ENCODE results near the gene AFF3.

The AFF3 gene

DNA sequence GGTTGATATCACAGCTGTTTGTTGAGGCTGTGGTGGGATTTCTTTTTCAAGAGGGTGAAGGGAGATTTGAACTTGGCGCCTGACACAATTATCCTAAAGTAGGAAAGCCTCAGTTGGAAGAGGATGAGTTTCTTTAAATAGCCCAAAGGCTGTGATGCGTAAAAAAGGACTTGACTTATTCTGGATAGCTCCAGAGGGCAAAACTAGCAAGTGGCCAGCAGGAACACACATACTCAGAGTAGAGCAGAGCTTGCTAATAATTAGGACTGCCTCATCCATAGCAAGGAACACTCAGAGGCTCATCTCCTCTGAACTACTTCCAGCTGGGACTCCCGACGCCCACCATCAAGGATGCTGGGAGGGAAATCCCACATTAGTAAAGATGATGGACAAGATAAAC is 74.0 kb downstream of the AFF3 start:
- no peak for DNase-seq (ENCODE audit: low read depth)

DNA sequence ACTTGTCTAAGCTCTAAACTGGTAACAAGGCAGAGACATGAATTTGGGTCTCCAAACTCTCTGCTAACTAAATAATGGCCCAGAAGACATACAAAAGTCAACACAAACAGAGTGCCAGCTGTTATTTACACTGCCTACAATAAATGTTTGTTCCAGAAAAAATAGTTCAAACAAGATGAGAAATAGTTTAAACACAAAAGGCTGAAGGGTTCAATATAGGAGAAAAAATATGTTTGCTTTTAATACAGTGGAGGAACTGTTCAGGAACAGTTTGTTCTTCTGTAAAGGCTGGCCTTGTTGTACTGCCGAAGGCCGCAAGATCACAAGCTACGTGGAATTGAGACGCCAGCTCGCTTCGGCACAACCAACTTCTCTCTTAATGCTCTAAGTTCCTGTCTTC is 74.6 kb downstream of the AFF3 start:
- DNase-seq (ENCODE audit: low read depth) = no peak

DNA sequence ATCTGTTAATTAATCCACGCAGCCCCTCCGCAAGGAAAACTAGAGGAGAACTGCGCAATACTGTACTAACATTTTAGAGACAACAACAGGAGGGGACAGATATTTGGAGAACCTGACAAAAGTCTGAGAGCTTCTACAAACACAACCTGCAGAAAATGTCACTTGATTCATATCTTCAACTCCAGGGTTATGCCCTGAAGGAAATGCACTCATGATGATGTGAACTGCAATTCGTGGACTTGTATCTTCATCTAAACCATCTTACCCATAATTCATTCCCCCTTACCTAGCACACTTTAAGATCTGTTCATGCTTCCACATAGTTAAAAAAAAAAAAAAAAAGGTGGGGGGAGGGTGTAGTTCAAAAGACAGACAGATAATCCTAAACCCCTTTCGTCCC is 75.5 kb downstream of the AFF3 start:
- no peak for DNase-seq (ENCODE audit: low read depth)

DNA sequence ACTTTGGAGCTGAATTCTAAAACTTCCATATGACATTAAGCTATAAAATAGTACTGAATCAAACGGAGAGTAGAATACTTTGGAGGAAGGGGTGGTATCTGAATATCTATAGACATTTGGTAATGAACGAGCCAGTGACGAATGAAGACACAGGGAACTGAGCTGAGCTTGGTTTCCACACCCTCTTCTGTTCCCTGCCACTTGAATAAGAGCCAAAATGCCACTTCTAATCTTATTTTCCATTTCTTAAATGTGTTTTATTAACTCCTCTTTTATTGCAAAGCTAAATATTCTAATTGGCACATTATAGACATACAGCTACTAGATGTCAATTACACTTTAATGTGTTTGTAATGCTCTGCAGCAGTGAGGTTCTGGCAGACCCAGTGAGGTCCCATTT is 76.1 kb downstream of the AFF3 start:
- DNase-seq (ENCODE audit: low read depth) = no peak

DNA sequence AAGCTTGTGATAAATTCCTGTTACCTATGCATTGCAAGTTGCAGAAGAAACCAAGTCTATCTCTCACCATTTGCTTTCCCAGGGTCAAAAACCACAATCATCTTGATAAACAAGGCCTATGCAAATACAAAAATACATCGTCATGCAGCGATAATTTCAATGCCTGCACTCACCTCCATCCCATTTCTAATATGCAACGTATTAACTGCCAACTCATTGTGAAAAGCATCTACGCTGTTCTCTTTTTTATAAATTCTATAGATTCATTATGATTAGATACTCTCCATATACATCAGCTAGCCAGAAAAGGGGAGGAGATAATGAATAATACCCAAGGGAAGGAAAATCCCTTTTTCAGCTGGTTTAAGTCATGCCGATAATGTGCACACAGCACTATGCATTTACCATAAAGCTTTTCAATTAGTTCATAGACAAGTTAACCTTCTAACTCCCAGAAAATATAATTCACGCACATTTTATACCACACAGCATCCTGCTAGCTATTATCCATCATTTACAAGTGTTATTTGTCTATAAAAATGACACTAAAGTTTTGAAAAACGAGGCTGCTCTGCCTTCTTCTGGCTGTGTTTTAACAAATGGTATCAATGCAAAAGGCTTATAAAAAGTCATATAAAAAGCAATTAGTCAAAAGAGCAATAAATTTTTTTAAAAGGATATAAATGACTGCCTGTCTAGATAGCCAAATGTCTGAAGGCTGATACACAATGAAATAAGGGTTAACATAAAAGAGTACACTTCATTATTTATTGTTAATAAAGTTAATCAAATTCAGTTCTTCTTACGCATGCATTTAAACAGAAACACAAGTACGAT is 77.6 kb downstream of the AFF3 start:
- no peak for DNase-seq (ENCODE audit: low read depth)

DNA sequence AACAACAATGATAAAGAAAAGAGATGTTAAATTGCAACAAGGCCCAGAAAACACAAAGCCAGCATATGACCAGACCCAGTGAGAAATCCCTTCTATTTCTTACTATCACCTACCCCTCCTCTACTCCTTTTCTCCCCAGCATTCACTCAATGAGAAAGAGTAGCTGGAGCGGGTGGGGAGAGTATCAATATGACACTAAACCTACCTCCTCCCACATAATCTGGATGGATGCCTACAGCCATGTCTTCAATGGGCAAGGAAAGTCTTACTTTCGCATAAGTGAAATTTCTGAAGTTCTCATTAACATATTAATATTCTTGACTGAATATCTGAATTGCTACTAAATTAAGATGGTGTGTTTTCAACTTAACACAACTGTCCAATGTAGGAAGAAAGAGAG is 78.2 kb downstream of the AFF3 start:
- DNase-seq (ENCODE audit: low read depth) = no peak

DNA sequence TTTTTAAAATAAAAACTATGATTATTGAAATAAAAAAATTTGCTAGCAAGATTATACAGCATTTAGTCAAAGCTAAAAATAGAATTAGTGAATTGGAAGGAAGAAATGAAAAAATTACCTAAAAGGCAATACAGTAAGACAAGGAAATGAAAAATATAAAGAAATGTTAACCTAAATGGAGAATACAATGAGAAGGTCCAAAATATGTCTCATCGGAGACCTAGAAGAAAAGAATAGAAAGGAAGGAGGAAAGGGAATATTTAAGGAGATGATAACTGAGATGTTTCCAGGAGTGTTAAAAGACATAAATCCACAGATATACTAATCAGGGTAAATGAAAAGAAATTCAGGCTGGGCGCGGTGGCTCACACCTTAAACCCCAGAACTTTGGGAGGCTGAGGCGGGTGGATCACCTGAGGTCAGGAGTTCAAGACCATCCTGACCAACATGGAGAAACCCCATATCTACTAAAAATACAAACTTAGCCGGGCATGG is 78.9 kb downstream of the AFF3 start:
- no peak for DNase-seq (ENCODE audit: low read depth)

DNA sequence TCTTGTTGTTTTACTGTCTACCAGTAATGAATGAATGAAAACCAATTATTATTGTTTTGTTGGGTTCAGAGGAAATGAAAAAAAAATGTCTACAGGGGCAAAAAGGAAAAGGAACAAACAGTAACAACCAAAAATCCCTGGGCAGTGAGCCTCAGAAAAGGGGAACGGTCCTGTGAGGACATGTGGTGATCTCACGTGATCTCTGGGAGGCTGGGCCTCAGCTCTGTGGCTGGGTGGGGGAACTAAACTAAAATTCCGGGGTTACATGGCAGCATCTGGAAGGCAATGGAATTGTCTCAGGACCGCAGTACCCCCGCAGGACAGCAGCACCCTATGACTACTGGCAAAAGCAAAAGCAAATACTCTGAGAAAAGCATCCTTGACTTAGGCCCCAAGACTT is 80.1 kb downstream of the AFF3 start:
- no peak for DNase-seq (ENCODE audit: low read depth)

DNA sequence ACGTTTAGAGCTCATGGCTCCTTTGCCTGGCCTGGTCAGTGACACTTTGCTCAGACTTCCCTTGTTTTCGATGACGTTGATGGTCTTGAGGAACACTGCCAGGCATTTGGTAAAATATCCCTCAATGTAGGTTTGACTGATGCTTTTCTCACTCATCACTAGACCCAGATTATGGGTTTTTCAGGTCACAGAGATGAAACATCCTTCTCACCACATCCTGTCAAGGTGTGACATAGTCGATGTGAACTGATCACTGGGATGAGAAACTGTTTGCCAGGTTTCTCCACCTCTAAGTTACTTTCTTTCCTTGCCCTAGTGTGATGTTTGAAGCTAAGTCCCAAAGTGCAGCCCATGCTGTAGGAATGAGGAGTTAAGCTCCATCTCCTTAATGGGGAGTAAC is 81.5 kb downstream of the AFF3 start:
- no peak for DNase-seq (ENCODE audit: low read depth)

DNA sequence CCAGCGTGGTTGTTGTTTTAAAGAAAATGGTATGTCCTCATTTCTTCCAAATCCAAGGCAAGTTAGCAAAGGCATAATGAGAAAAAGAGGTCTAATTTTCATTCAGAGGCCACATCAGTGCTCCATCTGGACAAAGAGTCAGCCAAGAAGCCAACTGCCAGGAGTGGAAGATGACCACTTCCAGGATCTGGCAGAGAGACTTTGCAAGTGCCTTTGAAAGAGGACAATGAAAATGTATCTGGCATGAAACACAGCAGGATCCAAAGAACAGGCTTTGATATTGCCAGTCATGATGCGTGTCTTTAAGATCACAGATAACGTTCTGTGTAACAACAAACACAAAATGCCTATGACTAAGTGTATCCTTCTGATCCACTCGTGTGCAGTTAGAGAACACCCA is 82.8 kb downstream of the AFF3 start:
- no peak for DNase-seq (ENCODE audit: low read depth)

DNA sequence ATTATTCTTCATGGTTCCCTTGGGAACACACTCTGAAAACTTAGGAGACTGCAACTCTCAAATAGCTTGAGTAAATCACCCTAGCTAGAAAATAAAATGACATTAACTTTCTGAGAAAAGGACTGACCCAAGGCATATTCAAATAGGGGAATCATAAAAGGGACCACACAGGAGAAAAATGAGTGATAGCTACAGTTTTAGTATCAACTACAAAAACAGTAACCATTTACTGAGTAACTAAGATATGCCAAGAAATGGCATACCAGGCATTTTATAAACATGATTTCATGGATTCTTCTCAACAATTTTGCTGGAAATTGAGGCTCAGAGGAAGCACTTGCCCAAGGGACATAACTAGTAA is 84.5 kb downstream of the AFF3 start:
- peak; percentile 40 for DNase-seq (ENCODE audit: low read depth)

DNA sequence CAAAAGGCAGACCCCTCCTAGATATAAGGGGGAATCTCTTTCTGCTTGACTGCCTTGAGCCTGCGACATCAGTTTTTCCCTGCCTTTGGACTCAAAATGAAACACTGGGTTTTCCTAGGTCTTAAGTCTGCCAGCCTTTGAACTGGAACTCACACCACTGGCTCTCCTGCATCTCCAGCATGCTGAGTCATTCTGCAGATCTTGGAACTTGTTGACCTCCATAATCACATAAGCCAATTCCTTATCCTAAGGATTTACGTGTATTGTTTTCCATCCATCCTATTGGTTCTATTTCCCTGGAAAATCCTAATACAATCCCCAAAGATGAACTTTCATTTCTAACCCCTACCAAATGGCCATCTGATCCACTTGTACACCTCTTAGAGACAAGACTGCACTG is 88.0 kb downstream of the AFF3 start:
- DNase-seq (ENCODE audit: low read depth) = no peak

DNA sequence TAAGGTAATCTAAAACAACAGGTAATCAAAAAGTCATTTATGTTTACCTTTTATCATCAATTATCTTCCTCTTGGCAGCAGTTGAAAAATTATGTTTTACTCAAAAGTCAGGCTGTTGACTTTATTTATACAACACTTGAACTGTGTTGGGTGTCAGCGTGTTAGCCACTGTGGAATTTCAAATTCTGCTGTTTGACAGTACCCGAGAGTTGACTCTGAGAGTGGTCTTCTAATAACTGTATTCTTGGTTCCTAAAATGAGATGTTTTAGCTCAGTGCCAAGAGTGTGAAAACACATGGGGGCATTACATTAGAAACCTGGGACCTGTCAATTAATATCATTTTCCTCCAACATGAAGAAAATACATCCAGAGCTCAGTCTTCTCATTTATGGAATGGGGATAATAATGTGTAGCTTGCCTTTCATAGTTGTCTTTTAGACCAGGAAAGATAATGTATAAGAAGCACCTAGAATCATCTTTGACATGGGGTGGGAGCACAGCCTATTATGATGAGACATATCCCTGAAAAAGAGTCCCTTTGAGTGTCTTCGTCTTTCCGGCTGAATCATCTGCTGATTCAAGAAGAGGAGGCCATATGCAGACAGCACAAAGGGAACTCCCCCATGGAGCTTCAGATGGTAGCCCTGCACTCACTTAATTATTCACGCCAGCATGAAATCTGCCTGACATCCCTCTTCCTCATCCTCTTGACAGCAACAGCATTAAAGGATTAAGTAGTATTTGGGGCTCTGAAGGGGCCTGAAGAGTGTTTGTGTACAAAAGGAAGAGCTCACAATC is 89.1 kb downstream of the AFF3 start:
- no peak for DNase-seq (ENCODE audit: low read depth)

DNA sequence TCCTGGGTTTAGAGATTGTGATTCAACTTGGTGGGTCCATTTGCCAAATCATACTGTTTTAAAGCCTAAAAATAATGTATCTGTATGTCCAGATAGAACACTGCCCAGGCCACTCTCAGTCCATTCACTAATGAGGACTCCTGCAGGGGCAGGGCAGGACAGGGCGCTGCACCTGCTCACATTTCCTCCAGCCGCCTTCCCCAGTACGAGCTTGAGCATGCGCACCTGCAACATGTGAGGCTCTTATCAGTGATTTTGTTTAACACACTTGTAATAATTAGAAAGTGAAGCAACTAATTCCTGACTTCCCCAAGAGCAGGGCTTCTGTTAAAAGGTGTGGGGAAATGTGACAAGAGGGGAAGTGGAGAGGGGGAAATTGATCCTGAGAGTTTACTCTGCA is 89.7 kb downstream of the AFF3 start:
- no peak for DNase-seq (ENCODE audit: low read depth)

DNA sequence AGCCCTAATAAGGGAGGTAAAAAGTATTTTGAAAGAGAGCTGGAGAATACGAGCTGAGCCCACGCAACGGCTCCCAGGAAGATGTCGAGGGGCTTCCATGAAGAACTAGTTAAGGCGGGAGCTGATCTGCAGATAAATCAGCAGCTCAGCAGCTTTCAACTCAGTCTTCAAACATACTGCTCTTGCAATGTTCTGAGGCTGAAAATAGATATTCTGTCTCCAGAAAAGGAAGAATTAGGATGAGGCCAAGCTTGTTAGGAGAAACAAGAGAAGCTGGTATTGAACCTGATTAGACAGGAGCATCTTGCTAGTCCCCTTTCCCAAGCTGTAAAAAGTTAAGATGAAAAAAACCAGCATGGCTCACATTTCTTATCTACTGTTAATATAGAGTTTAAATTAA is 91.1 kb downstream of the AFF3 start:
- no peak for DNase-seq (ENCODE audit: low read depth)

DNA sequence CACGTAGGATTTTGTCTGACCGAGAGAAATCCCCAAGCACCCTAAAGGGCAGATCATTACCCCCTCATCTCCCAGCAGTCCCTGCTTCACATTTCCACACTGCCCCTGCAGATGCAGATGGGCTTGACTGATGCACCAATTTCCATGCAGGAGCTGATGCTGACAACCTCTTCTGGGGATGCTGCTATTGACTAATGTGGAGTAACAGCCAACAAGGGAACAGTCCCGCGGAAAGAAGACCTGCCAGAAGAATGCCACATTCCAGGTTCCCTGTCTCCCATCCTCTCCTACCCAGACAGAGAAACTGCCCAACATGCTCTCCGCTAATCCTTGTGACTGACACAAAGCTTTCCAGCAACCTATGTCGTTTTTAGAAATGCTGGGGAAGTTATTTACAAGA is 91.7 kb downstream of the AFF3 start:
- DNase-seq (ENCODE audit: low read depth) = no peak

DNA sequence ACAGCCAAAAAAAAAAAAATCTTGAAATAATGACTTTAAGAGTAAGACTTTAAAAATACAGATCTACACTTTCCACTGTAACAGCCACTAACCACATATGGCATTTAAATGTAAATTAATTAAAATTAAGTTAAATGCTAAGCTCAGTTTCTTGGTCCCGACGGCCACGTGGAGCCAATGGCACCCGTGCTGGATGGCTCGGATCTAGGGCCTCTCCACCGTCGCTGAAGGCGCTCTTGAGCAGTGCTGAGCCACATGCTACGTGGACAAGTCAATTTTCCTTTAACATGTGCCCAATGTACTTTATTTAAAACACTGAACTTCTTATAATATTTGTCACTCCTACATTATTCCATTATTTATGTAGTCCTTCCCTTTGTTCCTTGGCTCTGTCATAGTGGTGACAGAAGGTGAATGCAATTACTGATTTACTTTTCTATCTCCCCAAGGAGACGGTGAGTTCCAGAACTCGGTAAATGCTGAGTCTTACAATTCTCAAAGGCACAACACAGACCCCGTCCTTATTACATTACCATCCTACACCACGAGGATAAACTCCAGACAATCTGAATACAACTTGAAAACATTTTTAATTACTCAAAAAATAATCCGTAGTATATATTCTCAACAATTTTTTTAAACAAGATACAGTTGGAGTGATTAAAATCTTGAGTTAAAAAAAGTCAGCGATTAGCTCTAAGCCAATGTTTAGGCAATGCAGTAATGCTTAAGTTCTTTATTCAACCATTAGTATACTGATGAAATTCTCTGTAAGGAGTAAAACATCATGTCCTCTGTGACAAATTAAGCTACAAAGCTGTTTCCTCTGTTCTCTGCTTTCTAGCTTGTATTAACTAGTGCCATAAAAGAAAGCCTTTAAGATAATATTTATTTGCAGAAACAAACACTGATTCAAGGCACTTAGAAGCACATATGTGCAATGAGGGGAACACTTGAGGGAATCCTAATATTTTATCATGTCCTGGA is 95.1 kb downstream of the AFF3 start:
- no peak for DNase-seq (ENCODE audit: low read depth)

DNA sequence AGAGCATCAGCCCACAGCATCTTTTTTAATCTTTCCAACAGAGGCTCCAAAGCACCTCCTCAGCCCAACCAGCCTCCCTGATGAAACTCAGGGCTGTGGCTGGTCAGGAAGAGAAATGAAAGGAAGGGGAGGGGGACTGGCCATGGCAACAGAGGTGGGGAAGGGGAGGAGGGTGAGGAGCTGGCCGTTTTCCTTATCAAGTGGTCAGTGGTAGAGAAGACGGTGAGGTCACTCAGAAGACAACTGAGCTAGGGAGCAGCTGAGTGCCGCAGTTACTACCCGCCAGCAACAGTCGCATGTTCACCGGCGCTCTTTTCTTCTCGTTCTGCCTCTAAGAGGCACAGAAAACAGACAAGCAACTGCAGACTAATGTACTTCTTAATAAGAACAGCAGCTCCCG is 97.4 kb downstream of the AFF3 start:
- no peak for DNase-seq (ENCODE audit: low read depth)

DNA sequence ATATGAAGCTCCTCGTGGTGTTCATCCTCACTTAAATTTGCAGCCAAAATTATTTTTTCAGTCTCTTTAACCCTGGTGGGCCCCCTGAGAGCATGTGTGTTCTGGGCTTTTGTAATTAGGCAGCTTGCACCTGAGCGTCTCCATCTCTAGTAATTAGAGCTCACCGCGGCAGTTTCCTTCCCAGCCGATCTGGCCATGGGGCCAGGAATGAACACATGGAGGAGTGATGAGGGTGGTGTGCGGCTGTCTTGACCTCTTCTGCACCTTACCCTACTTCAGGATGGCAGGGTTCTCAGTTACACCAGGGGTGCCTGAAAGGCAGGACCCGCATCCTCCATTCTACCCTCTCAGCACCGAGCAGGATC is 98.5 kb downstream of the AFF3 start:
- no peak for DNase-seq (ENCODE audit: low read depth)

DNA sequence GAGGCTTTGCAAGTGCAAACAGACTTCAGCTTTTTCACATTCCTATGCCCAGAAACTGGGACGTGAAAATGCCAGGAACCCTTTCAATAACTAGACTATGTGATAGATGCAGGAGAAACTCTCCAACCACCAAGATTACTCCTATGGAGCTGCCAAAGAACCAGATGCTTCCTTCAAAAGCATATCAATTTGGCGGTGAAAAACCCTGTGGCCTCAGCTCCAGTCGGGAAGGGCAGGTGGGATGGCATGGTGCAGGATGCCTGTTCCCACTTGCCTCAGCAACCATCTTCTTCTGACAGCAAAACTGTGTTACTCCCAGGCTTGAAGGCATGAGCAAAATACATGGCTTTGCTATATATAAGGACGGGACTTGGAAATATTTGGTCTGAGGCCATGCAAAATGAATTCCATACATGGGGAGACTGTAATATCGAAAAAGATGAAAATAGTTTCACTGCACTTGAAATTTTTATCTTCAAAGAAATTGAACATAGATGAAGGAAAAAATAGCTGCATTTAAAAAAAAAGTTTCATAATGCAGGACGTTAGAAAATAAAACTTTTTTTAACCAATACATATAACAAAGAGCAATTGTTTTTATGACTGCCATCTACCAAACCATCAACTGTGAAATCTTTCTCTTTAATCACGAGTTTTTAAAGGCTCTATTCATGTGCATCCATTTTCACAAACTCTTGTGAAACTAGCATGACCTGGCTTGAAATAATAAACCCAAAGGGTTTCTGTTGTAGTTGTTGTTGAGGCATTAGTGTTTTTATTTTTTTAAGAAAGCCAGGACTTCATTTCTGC is 99.1 kb downstream of the AFF3 start:
- DNase-seq (ENCODE audit: low read depth) = no peak

DNA sequence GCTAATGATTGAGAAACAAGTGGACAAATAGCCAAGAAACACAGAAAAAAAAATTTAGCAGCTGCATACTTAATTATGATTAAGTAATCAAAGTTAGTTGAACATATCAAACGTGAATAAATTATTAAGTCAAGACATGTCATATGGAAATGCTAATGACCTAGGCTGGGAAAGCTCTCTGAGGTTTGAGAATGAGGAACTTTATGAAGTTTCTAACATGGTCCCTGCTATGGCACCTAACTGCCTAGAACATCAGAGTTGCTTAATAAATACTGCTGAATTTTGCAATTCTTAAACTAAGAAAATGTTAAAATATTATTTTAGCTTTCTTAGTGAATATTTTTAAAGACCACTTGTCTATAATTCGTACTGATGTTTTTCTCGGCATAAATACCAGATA is 99.8 kb downstream of the AFF3 start:
- no peak for DNase-seq (ENCODE audit: low read depth)

DNA sequence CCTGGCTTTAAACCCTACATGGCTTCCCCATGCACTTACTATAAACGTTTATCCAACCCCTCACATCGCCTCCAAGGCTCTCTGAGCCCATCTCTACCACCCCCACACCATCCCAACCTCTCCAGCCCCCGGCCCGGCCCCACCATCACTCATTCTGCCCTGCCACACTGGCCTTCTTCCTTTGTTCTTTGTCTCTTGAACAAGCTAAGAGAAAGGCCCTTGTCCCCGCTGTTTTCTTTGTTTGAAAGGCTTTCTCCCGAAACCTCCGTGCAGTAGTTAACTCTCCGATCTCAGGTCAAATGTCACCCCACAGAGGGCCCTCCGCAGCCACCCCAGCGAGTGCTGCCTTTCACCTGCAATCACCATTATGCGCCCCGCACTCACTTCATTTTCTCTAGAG is 100.4 kb downstream of the AFF3 start:
- no peak for DNase-seq (ENCODE audit: low read depth)

Data from ELR (cell line).